ENCODE results near the gene GSTCD. TPM values are rescaled to one million over a fixed set of nuclear protein-coding genes. Genes with fewer than 3 reads are reported as not detected.

The GSTCD gene
- total and polyA plus RNA-seq, 2 donors (not counting 1 experiment from before 2014, with no cell fraction given): 5.0 to 13.2 TPM

GRCh38 chr4:105785792-105786191, 77.2 kb downstream of the GSTCD start:
- Mint-ChIP-seq H3K27me3 (no peaks in the 10 kb centered on the region), H3K4me1 (no peaks in the 10 kb centered on the region), H3K27ac (no peak overlapping the region), H3K4me3 (no peak overlapping the region), H3K9me3 (ENCODE audit: insufficient read depth) (peaks cover under 1% of the 10 kb centered on the region)
- POLR2A ChIA-PET: no interaction called here
- H4K20me1 ChIP-seq (ENCODE audit: control insufficient read depth, insufficient read depth, low read length, poor library complexity, severe bottlenecking): no peaks in the 10 kb centered on the region
- no peak overlapping the region for H2AFZ ChIP-seq (ENCODE audit: insufficient read depth, low read depth, low read length, poor library complexity, severe bottlenecking)
- H3K4me3 ChIP-seq (ENCODE audit: control extremely low read depth in 1 of 5, extremely low read depth in 1 of 5, insufficient read depth in 1 of 5, low read depth in 2 of 5, low read length in 4 of 5): no peak overlapping the region
- no peak for TF ChIP-seq CTCF (IDR thresholded peaks at IDR 0.05)
- no peaks in the 10 kb centered on the region for H3K79me2 ChIP-seq (ENCODE audit: control insufficient read depth, insufficient read depth, low read length)
- CTCF ChIA-PET: no interaction called here
- ATAC-seq (ENCODE audit: low read depth) (no peak), DNase-seq (no peak)
- intact Hi-C loops (cut with micrococcal nuclease): no loop called here
- H3K4me1 ChIP-seq (ENCODE audit: control insufficient read depth in 2 of 2, insufficient read depth in 2 of 2, low read length in 2 of 2): no peaks in the 10 kb centered on the region
- no peak overlapping the region for H3K4me2 ChIP-seq (replicated peaks; ENCODE audit: low read depth, low read length, poor library complexity, severe bottlenecking)
- no peaks in the 10 kb centered on the region for H3K27me3 ChIP-seq (replicated peaks in 1 of 4; ENCODE audit: control extremely low read depth in 1 of 4, control insufficient read depth in 3 of 4, insufficient read depth in 4 of 4, low read length in 3 of 4)
- H3K27ac ChIP-seq (ENCODE audit: low read length in 2 of 2): no peak overlapping the region
- H3K9me3 ChIP-seq (ENCODE audit: control extremely low read depth in 1 of 3, control insufficient read depth in 2 of 3, insufficient read depth in 1 of 3, low read length in 2 of 3): no peaks in the 10 kb centered on the region
- H3K36me3 ChIP-seq (replicated peaks in 1 of 2; ENCODE audit: control extremely low read depth in 1 of 2, control insufficient read depth in 1 of 2, extremely low read depth in 1 of 2, insufficient read depth in 2 of 2, low read length in 1 of 2): peaks cover 0 to 1% of the 10 kb centered on the region in 2 experiments
- no peak overlapping the region for H3K9ac ChIP-seq (ENCODE audit: low read length)

DNA sequence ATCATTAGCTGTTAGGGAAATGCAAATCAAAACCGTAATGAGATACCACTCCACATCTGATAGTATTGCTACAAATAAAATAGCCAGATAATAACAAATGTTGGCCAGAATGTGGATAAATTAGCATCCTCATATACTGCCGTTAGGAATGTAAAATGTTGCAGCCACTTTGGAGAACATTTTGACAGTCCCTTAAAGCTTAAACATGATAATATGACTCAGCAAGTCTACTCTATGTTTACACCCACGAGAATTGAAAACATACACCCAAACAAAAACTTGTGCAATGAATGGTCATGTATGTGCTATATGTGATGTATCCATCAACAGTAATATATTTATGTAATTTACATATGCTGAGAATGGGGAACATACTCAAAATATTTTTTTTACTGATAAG, 78.2 kb downstream of the GSTCD start:
- Histone ChIP-seq H3K4me3 (ENCODE audit: control extremely low read depth in 1 of 5, extremely low read depth in 1 of 5, insufficient read depth in 1 of 5, low read depth in 2 of 5, low read length in 4 of 5) (no peak overlapping the region), H4K20me1 (ENCODE audit: control insufficient read depth, insufficient read depth, low read length, poor library complexity, severe bottlenecking) (no peaks in the 10 kb centered on the region), H3K4me1 (ENCODE audit: control insufficient read depth in 2 of 2, insufficient read depth in 2 of 2, low read length in 2 of 2) (no peaks in the 10 kb centered on the region), H3K27ac (ENCODE audit: low read length in 2 of 2) (no peak overlapping the region), H3K9ac (ENCODE audit: low read length) (no peak overlapping the region), H3K36me3 (replicated peaks in 1 of 2; ENCODE audit: control extremely low read depth in 1 of 2, control insufficient read depth in 1 of 2, extremely low read depth in 1 of 2, insufficient read depth in 2 of 2, low read length in 1 of 2) (peaks cover 0 to 1% of the 10 kb centered on the region in 2 experiments), H3K4me2 (replicated peaks; ENCODE audit: low read depth, low read length, poor library complexity, severe bottlenecking) (no peak overlapping the region), H3K9me3 (ENCODE audit: control extremely low read depth in 1 of 3, control insufficient read depth in 2 of 3, insufficient read depth in 1 of 3, low read length in 2 of 3) (no peaks in the 10 kb centered on the region), H3K27me3 (replicated peaks in 1 of 4; ENCODE audit: control extremely low read depth in 1 of 4, control insufficient read depth in 3 of 4, insufficient read depth in 4 of 4, low read length in 3 of 4) (no peaks in the 10 kb centered on the region), H3K79me2 (ENCODE audit: control insufficient read depth, insufficient read depth, low read length) (no peaks in the 10 kb centered on the region), H2AFZ (ENCODE audit: insufficient read depth, low read depth, low read length, poor library complexity, severe bottlenecking) (no peak overlapping the region)
- peaks cover 3% of the 10 kb centered on the region for H3K9me3 Mint-ChIP-seq (ENCODE audit: insufficient read depth)
- no peak overlapping the region for H3K4me3 Mint-ChIP-seq
- no peak for DNase-seq
- no peak overlapping the region for H3K27ac Mint-ChIP-seq
- no peak for ATAC-seq (ENCODE audit: low read depth)
- intact Hi-C loops (cut with micrococcal nuclease): no loop called here
- no peak for TF ChIP-seq EZH2 (IDR thresholded peaks at IDR 0.05; ENCODE audit: borderline replicate concordance, insufficient read depth, low read depth, low read length, poor library complexity, severe bottlenecking)
- no CpG with 5 or more reads among the region's 3 CpGs for WGBS (ENCODE audit: insufficient coverage)
- ChIA-PET POLR2A (no interaction called here), CTCF (no interaction called here)
- H3K4me1 Mint-ChIP-seq: no peaks in the 10 kb centered on the region
- H3K27me3 Mint-ChIP-seq: no peaks in the 10 kb centered on the region

All from B cell (primary cell).